Activated naive CD4-positive, alpha-beta T cell treated with anti-CD3 and anti-CD28 coated beads for 36 hours (primary cell): ENCODE results near the gene ZFP62. TPM values are rescaled to one million over a fixed set of nuclear protein-coding genes. Genes with fewer than 3 reads are reported as not detected.

ENCODE experiments used
- CTCF ChIA-PET: fragments of 350-600 bp; sonication (Branson Sonifier 250); formaldehyde crosslinking; loops from one replicate; lab custom pipeline; 2021; ENCODE audit warnings: antibody characterized with exemption; lab: Charles Lee
- DNase-seq: peaks from one replicate; pipeline ENCODE4 v3.0.0-alpha.2; 2020
- H3K27ac Mint-ChIP-seq: one replicate; pipeline ENCODE4 v1.8.0; 2021; ENCODE audit warnings: mild to moderate bottlenecking, mixed read lengths
- H3K27me3 Mint-ChIP-seq: one replicate; pipeline ENCODE4 v1.8.0; 2021; ENCODE audit warnings: low read depth, mixed read lengths
- H3K36me3 Mint-ChIP-seq: one replicate; pipeline ENCODE4 v1.8.0; 2021; ENCODE audit warnings: low read depth, mixed read lengths
- H3K4me1 Mint-ChIP-seq: one replicate; pipeline ENCODE4 v1.8.0; 2021; ENCODE audit warnings: low read depth, mixed read lengths
- H3K4me3 Mint-ChIP-seq: one replicate; pipeline ENCODE4 v1.8.0; 2021; ENCODE audit warnings: mild to moderate bottlenecking, moderate library complexity, mixed read lengths
- H3K9me3 Mint-ChIP-seq: one replicate; pipeline ENCODE4 v1.8.0; 2021; ENCODE audit warnings: mixed read lengths
- intact Hi-C: fragments of 100-400 bp; cut with micrococcal nuclease; formaldehyde crosslinking; loops from one replicate; pipeline ENCODE4 v1.15.1; 2023
- total RNA-seq, 2 experiments: library from RNA; stranded (reverse); gene quantifications; one replicate each; pipeline ENCODE4 v1.2.3, GENCODE V29; 2021

ZFP62 gene
- total RNA-seq, 2 experiments from 2014 or later: 21.5 to 23.6 TPM

- H3K27ac Mint-ChIP-seq: peak overlapping the region; percentile 99
- intact Hi-C loops: loop anchor here (10.0 kb wide), 1 partner anchor 1072 kb away; the partner anchor contains the start of gene MAML1
- peaks cover 24% of the 10 kb centered on the region for H3K36me3 Mint-ChIP-seq
- DNase-seq: peak; percentile 16
- no peaks in the 10 kb centered on the region for H3K9me3 Mint-ChIP-seq
- no peaks in the 10 kb centered on the region for H3K27me3 Mint-ChIP-seq
- H3K4me1 Mint-ChIP-seq: peaks cover 55% of the 10 kb centered on the region
- CTCF ChIA-PET: interaction anchor here (0.8 to 1.1 kb wide), 3 partner anchors 12 to 24 kb away, joined by 3 to 5 read pairs (median 3); no protein-coding TSS in a partner anchor
- peak overlapping the region; percentile 98 for H3K4me3 Mint-ChIP-seq
Measured at GRCh38 chr5:180806351-180807011, 54.6 kb downstream of the ZFP62 start.

DNA sequence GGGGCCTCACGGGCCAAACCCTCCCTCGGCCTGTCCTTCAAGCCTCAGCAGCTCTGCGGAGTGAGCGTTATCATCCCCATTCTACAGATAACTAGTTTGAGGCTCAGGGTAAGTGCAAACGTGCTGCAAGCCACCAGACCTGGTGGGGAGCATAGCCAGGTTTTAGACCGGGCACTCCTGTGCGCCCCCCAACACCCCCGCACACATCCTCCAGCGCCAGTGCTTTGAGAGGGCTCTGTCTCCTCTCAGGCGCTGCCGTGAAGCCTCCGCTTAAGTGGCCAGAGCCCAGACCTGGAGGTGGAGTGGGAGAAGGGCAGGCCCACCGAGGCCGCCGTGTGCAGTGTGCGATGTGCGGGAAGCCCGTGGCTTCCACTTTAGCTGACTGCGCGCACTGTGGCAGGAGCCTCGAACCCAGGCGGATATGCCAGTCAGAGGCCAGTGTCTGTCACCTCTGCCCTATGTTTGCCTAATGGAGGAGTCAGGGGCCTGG is 56.9 kb downstream of the ZFP62 start:
- peak overlapping the region; percentile 98 for H3K4me3 Mint-ChIP-seq
- H3K27ac Mint-ChIP-seq: peak overlapping the region; percentile 99
- CTCF ChIA-PET: interaction anchor here (0.5 to 1.5 kb wide), 4 partner anchors 9 to 64 kb away, joined by 3 to 5 read pairs (median 4); no protein-coding TSS in a partner anchor
- no peaks in the 10 kb centered on the region for H3K9me3 Mint-ChIP-seq
- intact Hi-C loops: loop anchor here (5.0 to 10.0 kb wide), 3 partner anchors 312 to 1069 kb away; partner anchors contain the start of genes CNOT6 and MAML1
- peak; percentile 53 for DNase-seq
- H3K27me3 Mint-ChIP-seq: no peaks in the 10 kb centered on the region
- H3K4me1 Mint-ChIP-seq: peaks cover 76% of the 10 kb centered on the region
- peaks cover 36% of the 10 kb centered on the region for H3K36me3 Mint-ChIP-seq

DNA sequence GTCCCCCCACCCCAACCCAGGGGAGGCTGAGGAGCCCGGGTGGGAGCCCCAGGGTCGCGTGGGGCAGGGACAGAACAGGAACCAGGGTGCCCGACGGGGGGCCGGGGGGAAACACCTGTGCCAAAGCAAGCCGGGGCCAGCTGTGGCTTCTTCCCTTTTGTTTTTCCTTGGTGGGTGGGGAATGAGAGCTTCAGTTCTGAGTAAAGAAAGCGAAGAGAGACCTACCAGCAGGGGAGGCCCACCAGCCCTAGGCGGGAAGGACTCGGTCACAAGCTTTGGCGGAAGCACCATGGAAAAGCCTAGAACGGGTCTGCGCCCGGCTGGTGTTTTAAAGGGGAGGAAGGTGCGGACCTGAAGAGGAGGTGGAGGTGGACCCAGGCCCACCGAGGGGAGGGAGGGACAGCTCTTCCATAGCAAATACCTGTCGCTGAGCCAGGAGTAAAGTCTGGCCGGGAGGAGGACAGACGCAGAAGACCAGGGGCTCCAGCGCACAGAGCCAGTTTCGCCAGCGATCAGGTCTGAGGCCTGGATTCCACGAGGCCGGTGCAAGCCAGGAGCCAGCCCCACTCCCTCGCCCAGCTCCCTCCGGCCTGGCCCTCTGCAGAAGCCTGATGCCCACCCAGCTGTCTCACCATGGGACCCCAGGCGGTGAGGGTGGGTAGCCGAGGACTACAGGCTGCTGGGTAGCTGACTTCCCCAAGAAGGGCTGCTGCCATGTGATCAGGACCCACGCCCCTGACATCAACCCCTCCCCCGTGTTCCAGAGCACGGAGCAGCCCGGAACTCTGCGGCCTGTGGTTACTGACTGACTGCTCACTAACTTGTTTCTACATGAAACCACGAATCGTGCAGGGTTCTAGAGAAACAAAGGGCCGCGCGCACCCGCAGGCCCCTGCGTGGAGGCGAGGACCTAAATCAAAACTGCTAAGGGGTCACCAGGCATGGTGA is 57.6 kb downstream of the ZFP62 start:
- peak; percentile 91 for DNase-seq
- H3K9me3 Mint-ChIP-seq: no peaks in the 10 kb centered on the region
- H3K4me3 Mint-ChIP-seq: peak overlapping the region; percentile 98
- intact Hi-C loops: loop anchor here (1.0 to 10.0 kb wide), 4 partner anchors 29 to 1069 kb away; partner anchors contain the start of genes CNOT6 and MAML1
- peaks cover 39% of the 10 kb centered on the region for H3K36me3 Mint-ChIP-seq
- peaks cover 76% of the 10 kb centered on the region for H3K4me1 Mint-ChIP-seq
- no peaks in the 10 kb centered on the region for H3K27me3 Mint-ChIP-seq
- peak overlapping the region; percentile 99 for H3K27ac Mint-ChIP-seq
- CTCF ChIA-PET: interaction anchor here (0.6 to 1.5 kb wide), 5 partner anchors 10 to 291 kb away, joined by 3 to 4 read pairs (median 3); no protein-coding TSS in a partner anchor

- Mint-ChIP-seq H3K36me3 (peaks cover 36% of the 10 kb centered on the region), H3K9me3 (no peaks in the 10 kb centered on the region), H3K4me3 (peak within 1 kb of the TSS; percentile 98), H3K27me3 (no peaks in the 10 kb centered on the region), H3K4me1 (peaks cover 77% of the 10 kb centered on the region), H3K27ac (peak within 1 kb of the TSS; percentile 99)
- DNase-seq: peak; percentile 78
- intact Hi-C loops: loop anchor here (1.0 to 10.0 kb wide), 6 partner anchors 8 to 1068 kb away; partner anchors contain the start of genes CNOT6 and MAML1
- CTCF ChIA-PET: interaction anchor here (1.1 to 1.5 kb wide), 8 partner anchors 11 to 66 kb away, joined by 3 to 6 read pairs (median 4); no protein-coding TSS in a partner anchor
Measured at GRCh38 chr5:180802325-180803180, 58.5 kb downstream of the ZFP62 start, which contains the start of gene MGAT1. TSS of gene MGAT1 (minus strand) at chr5:180802806. CDS start at chr5:180792971, 9,835 bp downstream.

DNA sequence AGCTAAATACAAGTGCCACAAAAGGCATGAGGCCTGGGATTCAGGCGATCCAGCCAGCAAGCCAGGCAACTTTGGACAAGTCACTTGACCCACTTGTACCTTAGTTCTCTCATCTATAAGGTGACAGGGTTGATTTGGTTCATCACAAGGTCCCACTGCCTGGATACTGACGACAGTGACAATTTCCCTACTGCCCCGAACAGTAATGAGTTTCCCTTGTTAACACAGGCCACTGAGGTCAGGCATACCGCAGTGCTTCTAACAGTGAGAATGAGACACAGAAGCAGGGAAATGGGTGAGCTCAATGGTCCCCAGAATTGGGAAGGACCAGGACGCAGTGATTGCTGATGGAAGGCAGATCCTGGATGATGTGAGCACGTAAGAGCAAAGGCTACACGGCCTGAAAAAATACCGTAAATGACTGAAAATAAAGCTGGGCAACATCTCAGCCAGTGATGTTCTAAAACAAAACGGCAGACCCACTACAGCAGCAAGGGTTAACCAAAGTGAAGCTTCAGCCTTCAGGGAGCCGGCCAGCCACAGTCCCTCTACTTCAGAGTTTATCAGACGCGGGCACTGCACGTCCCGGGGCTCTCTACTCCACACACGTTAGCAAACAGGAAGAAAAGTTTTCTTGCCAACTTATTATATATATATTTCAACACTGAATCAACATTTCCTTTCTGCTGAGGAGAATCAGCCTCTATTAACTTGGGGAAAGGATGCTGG is 59.3 kb downstream of the ZFP62 start:
- intact Hi-C loops: loop anchor here (1.0 to 10.0 kb wide), 5 partner anchors 9 to 1067 kb away; partner anchors contain the start of genes CNOT6 and MAML1
- Mint-ChIP-seq H3K4me1 (peaks cover 76% of the 10 kb centered on the region), H3K4me3 (peak overlapping the region; percentile 98), H3K36me3 (peaks cover 30% of the 10 kb centered on the region), H3K27ac (peak overlapping the region; percentile 82), H3K9me3 (no peaks in the 10 kb centered on the region), H3K27me3 (no peaks in the 10 kb centered on the region)
- CTCF ChIA-PET: interaction anchor here (1.1 to 1.4 kb wide), 4 partner anchors 13 to 58 kb away, joined by 3 to 6 read pairs (median 4); no protein-coding TSS in a partner anchor
- DNase-seq: no peak

- Mint-ChIP-seq H3K36me3 (peaks cover 23% of the 10 kb centered on the region), H3K27me3 (no peaks in the 10 kb centered on the region), H3K27ac (peak overlapping the region; percentile 72), H3K4me3 (no peak overlapping the region), H3K9me3 (no peaks in the 10 kb centered on the region), H3K4me1 (peaks cover 77% of the 10 kb centered on the region)
- intact Hi-C loops: loop anchor here (5.0 to 10.0 kb wide), 3 partner anchors 308 to 1065 kb away; partner anchors contain the start of genes CNOT6 and MAML1
- DNase-seq: peak; percentile 42
- CTCF ChIA-PET: interaction anchor here (0.6 to 1.0 kb wide), 4 partner anchors 8 to 272 kb away, joined by 3 to 4 read pairs (median 3); no protein-coding TSS in a partner anchor
Measured at GRCh38 chr5:180799902-180800801, 60.9 kb downstream of the ZFP62 start.

- CTCF ChIA-PET: interaction anchor here (1.0 kb wide), 1 partner anchor 9 kb away, joined by 4 read pairs; no protein-coding TSS in a partner anchor
- peak; percentile 39 for DNase-seq
- intact Hi-C loops: no loop called here
- no peak overlapping the region for H3K4me3 Mint-ChIP-seq
- H3K9me3 Mint-ChIP-seq: no peaks in the 10 kb centered on the region
- H3K27ac Mint-ChIP-seq: peak overlapping the region; percentile 72
- H3K4me1 Mint-ChIP-seq: peaks cover 73% of the 10 kb centered on the region
- H3K36me3 Mint-ChIP-seq: peaks cover 19% of the 10 kb centered on the region
- H3K27me3 Mint-ChIP-seq: no peaks in the 10 kb centered on the region
Measured at GRCh38 chr5:180799194-180799593, 61.9 kb downstream of the ZFP62 start.

- H3K27me3 Mint-ChIP-seq: no peaks in the 10 kb centered on the region
- CTCF ChIA-PET: interaction anchor here (0.6 kb wide), 1 partner anchor 378 kb away, joined by 7 read pairs; no protein-coding TSS in a partner anchor
- H3K4me3 Mint-ChIP-seq: no peak overlapping the region
- H3K4me1 Mint-ChIP-seq: peaks cover 76% of the 10 kb centered on the region
- DNase-seq: no peak
- no peaks in the 10 kb centered on the region for H3K9me3 Mint-ChIP-seq
- H3K27ac Mint-ChIP-seq: peak overlapping the region; percentile 43
- intact Hi-C loops: no loop called here
- H3K36me3 Mint-ChIP-seq: peaks cover 19% of the 10 kb centered on the region
Measured at GRCh38 chr5:180798193-180798592, 62.9 kb downstream of the ZFP62 start.
